Activated T-helper 17 cell treated with anti-CD3 and anti-CD28 coated beads, Interleukin-2, amount 50 U/mL, for 72 hours (primary cell): ENCODE results near the gene TPT1. TPM values are rescaled to one million over a fixed set of nuclear protein-coding genes. Genes with fewer than 3 reads are reported as not detected.
"Not testable (repeated sequence)": the region's sequence is repeated elsewhere in the genome, so short reads cannot be mapped to it uniquely, and the experiment has no call there.

ENCODE experiments used
- ATAC-seq: fragments of 150-1000 bp; cut with Tn5 transposase; replicated peaks from 2 replicates; pipeline ENCODE4 v1.10.0; 2021; ENCODE audit warnings: mild to moderate bottlenecking, moderate library complexity
- H3K27ac Mint-ChIP-seq: one replicate; pipeline ENCODE4 v1.8.0; 2022; ENCODE audit warnings: mixed read lengths
- H3K27me3 Mint-ChIP-seq: one replicate; pipeline ENCODE4 v1.8.0; 2022; ENCODE audit warnings: mixed read lengths
- H3K36me3 Mint-ChIP-seq: one replicate; pipeline ENCODE4 v1.8.0; 2022; ENCODE audit warnings: low read depth, mild to moderate bottlenecking, mixed read lengths
- H3K4me1 Mint-ChIP-seq: one replicate; pipeline ENCODE4 v1.8.0; 2022; ENCODE audit warnings: mixed read lengths
- H3K4me3 Mint-ChIP-seq: one replicate; pipeline ENCODE4 v1.8.0; 2022; ENCODE audit warnings: mild to moderate bottlenecking, mixed read lengths
- H3K9me3 Mint-ChIP-seq: one replicate; pipeline ENCODE4 v1.8.0; 2022; ENCODE audit warnings: mixed read lengths
- total RNA-seq, 2 donors: library from RNA; stranded (reverse); gene quantifications; one replicate each; pipeline ENCODE4 v1.2.3, GENCODE V29; 2022

TPT1 gene
- total RNA-seq, 2 donors from 2014 or later = 3,139 to 4,606 TPM

GRCh38 chr13:45352031-45352430, 11.0 kb upstream of the TPT1 start:
- peaks cover 90% of the 10 kb centered on the region for H3K36me3 Mint-ChIP-seq
- no peak overlapping the region for H3K27ac Mint-ChIP-seq
- no peak for ATAC-seq
- no peak overlapping the region for H3K4me3 Mint-ChIP-seq
- H3K4me1 Mint-ChIP-seq = peaks cover 7% of the 10 kb centered on the region
- no peaks in the 10 kb centered on the region for H3K9me3 Mint-ChIP-seq
- H3K27me3 Mint-ChIP-seq = no peaks in the 10 kb centered on the region

GRCh38 chr13:45350152-45350551, 9.2 kb upstream of the TPT1 start:
- H3K4me3 Mint-ChIP-seq = no peak overlapping the region
- no peaks in the 10 kb centered on the region for H3K9me3 Mint-ChIP-seq
- H3K4me1 Mint-ChIP-seq = peaks cover 4% of the 10 kb centered on the region
- no peak for ATAC-seq
- no peak overlapping the region for H3K27ac Mint-ChIP-seq
- H3K27me3 Mint-ChIP-seq = no peaks in the 10 kb centered on the region
- H3K36me3 Mint-ChIP-seq = peaks cover 96% of the 10 kb centered on the region

GRCh38 chr13:45349438-45349837, 8.5 kb upstream of the TPT1 start:
- Mint-ChIP-seq H3K27me3 (no peaks in the 10 kb centered on the region), H3K36me3 (peaks cover 96% of the 10 kb centered on the region), H3K4me3 (no peak overlapping the region), H3K9me3 (no peaks in the 10 kb centered on the region), H3K27ac (peak overlapping the region; percentile 73), H3K4me1 (peaks cover 4% of the 10 kb centered on the region)
- no peak for ATAC-seq

- not testable (repeated sequence) for H3K27ac Mint-ChIP-seq, H3K4me1 Mint-ChIP-seq, ATAC-seq, H3K9me3 Mint-ChIP-seq, H3K27me3 Mint-ChIP-seq
- H3K4me3 Mint-ChIP-seq = peak overlapping the region; percentile 42
- peaks cover 92% of the 10 kb centered on the region for H3K36me3 Mint-ChIP-seq
Observed at GRCh38 chr13:45344064-45344463, 3.1 kb upstream of the TPT1 start.

GRCh38 chr13:45343102-45343501, 2.1 kb upstream of the TPT1 start:
- Mint-ChIP-seq H3K36me3 (peaks cover 95% of the 10 kb centered on the region), H3K4me3 (peak overlapping the region; percentile 92)
- not testable (repeated sequence) for H3K27ac Mint-ChIP-seq, H3K9me3 Mint-ChIP-seq, H3K27me3 Mint-ChIP-seq, H3K4me1 Mint-ChIP-seq, ATAC-seq

GRCh38 chr13:45342668-45343067, 1.7 kb upstream of the TPT1 start:
- Mint-ChIP-seq H3K27ac (peak overlapping the region; percentile 95), H3K36me3 (peaks cover 95% of the 10 kb centered on the region)
- H3K9me3 Mint-ChIP-seq = not testable (repeated sequence)

GRCh38 chr13:45341799-45342500, 967 bp upstream of the TPT1 start:
- H3K9me3 Mint-ChIP-seq = no peaks in the 10 kb centered on the region
- peak overlapping the region; percentile 92 for H3K4me3 Mint-ChIP-seq
- peaks cover 95% of the 10 kb centered on the region for H3K36me3 Mint-ChIP-seq
- H3K27ac Mint-ChIP-seq = peak overlapping the region; percentile 95
- no peak for ATAC-seq
- H3K4me1 Mint-ChIP-seq = peaks cover 17% of the 10 kb centered on the region
- H3K27me3 Mint-ChIP-seq = no peaks in the 10 kb centered on the region

More at GRCh38 chr13:45342668-45343067, 1.7 kb upstream of the TPT1 start:
- H3K27me3 Mint-ChIP-seq, ATAC-seq: not testable (repeated sequence)
- Mint-ChIP-seq H3K4me3 (peak overlapping the region; percentile 92), H3K4me1 (peaks cover 10% of the 10 kb centered on the region)

GRCh38 chr13:45340422-45341033, 455 bp downstream of the TPT1 start:
- Mint-ChIP-seq H3K4me1 (peaks cover 32% of the 10 kb centered on the region), H3K9me3 (no peaks in the 10 kb centered on the region), H3K27me3 (no peaks in the 10 kb centered on the region), H3K36me3 (peaks cover 95% of the 10 kb centered on the region), H3K27ac (peak overlapping the region; percentile 95), H3K4me3 (peak overlapping the region; percentile 92)
- ATAC-seq = peak; percentile 54

GRCh38 chr13:45339867-45340266, 1.1 kb downstream of the TPT1 start:
- ATAC-seq = peak; percentile 13
- Mint-ChIP-seq H3K36me3 (peaks cover 95% of the 10 kb centered on the region), H3K9me3 (no peaks in the 10 kb centered on the region), H3K27ac (peak overlapping the region; percentile 95), H3K27me3 (no peaks in the 10 kb centered on the region), H3K4me3 (peak overlapping the region; percentile 92), H3K4me1 (peaks cover 38% of the 10 kb centered on the region)

- Mint-ChIP-seq H3K27me3 (no peaks in the 10 kb centered on the region), H3K4me3 (peak overlapping the region; percentile 92)
- ATAC-seq = no peak
Observed at GRCh38 chr13:45339399-45339798, 1.6 kb downstream of the TPT1 start.

GRCh38 chr13:45337803-45338202, 3.2 kb downstream of the TPT1 start:
- H3K27ac Mint-ChIP-seq = peak overlapping the region; percentile 64
- peak overlapping the region; percentile 92 for H3K4me3 Mint-ChIP-seq

More at GRCh38 chr13:45339399-45339798, 1.6 kb downstream of the TPT1 start:
- H3K36me3 Mint-ChIP-seq = peaks cover 95% of the 10 kb centered on the region
- H3K4me1 Mint-ChIP-seq = peaks cover 43% of the 10 kb centered on the region
- H3K9me3 Mint-ChIP-seq = no peaks in the 10 kb centered on the region
- peak overlapping the region; percentile 95 for H3K27ac Mint-ChIP-seq

GRCh38 chr13:45337395-45337794, 3.6 kb downstream of the TPT1 start:
- peak; percentile 15 for ATAC-seq
- peaks cover 96% of the 10 kb centered on the region for H3K36me3 Mint-ChIP-seq

More at GRCh38 chr13:45337803-45338202, 3.2 kb downstream of the TPT1 start:
- Mint-ChIP-seq H3K36me3 (peaks cover 97% of the 10 kb centered on the region), H3K27me3 (no peaks in the 10 kb centered on the region), H3K9me3 (no peaks in the 10 kb centered on the region), H3K4me1 (peaks cover 54% of the 10 kb centered on the region)
- no peak for ATAC-seq

GRCh38 chr13:45336025-45336800, 4.8 kb downstream of the TPT1 start:
- ATAC-seq = no peak
- Mint-ChIP-seq H3K4me1 (peaks cover 60% of the 10 kb centered on the region), H3K36me3 (peaks cover 88% of the 10 kb centered on the region), H3K27me3 (no peaks in the 10 kb centered on the region), H3K27ac (peak overlapping the region; percentile 49), H3K4me3 (peak overlapping the region; percentile 92), H3K9me3 (no peaks in the 10 kb centered on the region)

More at GRCh38 chr13:45337395-45337794, 3.6 kb downstream of the TPT1 start:
- peaks cover 56% of the 10 kb centered on the region for H3K4me1 Mint-ChIP-seq
- H3K9me3 Mint-ChIP-seq = no peaks in the 10 kb centered on the region
- H3K27ac Mint-ChIP-seq = peak overlapping the region; percentile 64
- no peaks in the 10 kb centered on the region for H3K27me3 Mint-ChIP-seq
- peak overlapping the region; percentile 92 for H3K4me3 Mint-ChIP-seq

GRCh38 chr13:45335397-45336024, 5.5 kb downstream of the TPT1 start:
- peak; percentile 9 for ATAC-seq
- Mint-ChIP-seq H3K27ac (peak overlapping the region; percentile 49), H3K36me3 (peaks cover 81% of the 10 kb centered on the region), H3K9me3 (no peaks in the 10 kb centered on the region), H3K4me1 (peaks cover 60% of the 10 kb centered on the region), H3K4me3 (peak overlapping the region; percentile 92), H3K27me3 (no peaks in the 10 kb centered on the region)
